Caco-2 (cell line): Measurements from ENCODE around the gene USF2. TPM values are rescaled to one million over a fixed set of nuclear protein-coding genes. Genes with fewer than 3 reads are reported as not detected.

ENCODE experiments used
- BruUV-seq: library from RNA; stranded (reverse); fragments of 400-500 nt; replicated peaks from 2 replicates; lab custom pipeline; 2021; lab: Mats Ljungman, UMichigan
- CTCF ChIA-PET: fragments of 300-600 bp; sonication (Branson Sonifier 250); formaldehyde crosslinking; loops from one replicate; lab custom pipeline; 2022; ENCODE audit warnings: antibody characterized with exemption; lab: Charles Lee
- POLR2A ChIA-PET: fragments of 300-600 bp; sonication (Branson Sonifier 250); formaldehyde crosslinking; loops from one replicate; lab custom pipeline; 2022; ENCODE audit warnings: antibody characterized with exemption; lab: Charles Lee
- DNase-seq, 2 experiments: peaks; one replicate each; pipeline versions ENCODE4 v3.0.0 to v3.0.0-alpha.2; 2020 to 2022
- H3K27me3 ChIP-seq: replicated peaks from 2 replicates; pipeline ENCODE4 v1.6.0; 2011; ENCODE audit warnings: low read length; ENCODE audit not compliant: control insufficient read depth, insufficient read depth
- H3K36me3 ChIP-seq: 2 replicates; pipeline ENCODE4 v1.5.1; 2011; ENCODE audit warnings: low read length; ENCODE audit not compliant: control insufficient read depth, insufficient read depth
- H3K4me1 ChIP-seq: fragments of 250-450 bp; sonication (Bioruptor Pico); 2 replicates; pipeline ENCODE4 v1.5.1; 2020; ENCODE audit warnings: mild to moderate bottlenecking
- H3K4me3 ChIP-seq: 2 replicates; pipeline ENCODE4 v1.5.1; 2011; ENCODE audit warnings: low read depth, mild to moderate bottlenecking, control low read depth, low read length
- H3K9me3 ChIP-seq: fragments of 250-450 bp; sonication (Bioruptor Pico); 2 replicates; pipeline ENCODE4 v1.5.1; 2020; ENCODE audit warnings: mild to moderate bottlenecking, moderate library complexity
- H3K27ac Mint-ChIP-seq: one replicate; pipeline ENCODE4 v1.8.0; 2022; ENCODE audit warnings: mixed read lengths; ENCODE audit not compliant: unreplicated experiment
- H3K27me3 Mint-ChIP-seq: one replicate; pipeline ENCODE4 v1.8.0; 2022; ENCODE audit warnings: mixed read lengths; ENCODE audit not compliant: insufficient read depth, unreplicated experiment
- H3K36me3 Mint-ChIP-seq: one replicate; pipeline ENCODE4 v1.8.0; 2022; ENCODE audit warnings: mild to moderate bottlenecking, mixed read lengths; ENCODE audit not compliant: insufficient read depth, unreplicated experiment
- H3K4me1 Mint-ChIP-seq: one replicate; pipeline ENCODE4 v1.8.0; 2022; ENCODE audit warnings: low read depth, mixed read lengths; ENCODE audit not compliant: unreplicated experiment
- H3K4me3 Mint-ChIP-seq: one replicate; pipeline ENCODE4 v1.8.0; 2022; ENCODE audit warnings: mild to moderate bottlenecking, moderate library complexity, mixed read lengths; ENCODE audit not compliant: unreplicated experiment
- H3K9me3 Mint-ChIP-seq: one replicate; pipeline ENCODE4 v1.8.0; 2022; ENCODE audit warnings: mixed read lengths; ENCODE audit not compliant: unreplicated experiment
- CTCF ChIP-seq, 2 experiments: fragments of 200-600 bp in 1 of 2; IDR thresholded peaks; 1 replicate in 1 of 2; 2 replicates in 1 of 2; pipeline versions ENCODE4 v1.5.1 to v1.8.0; 2011 to 2022; ENCODE audit warnings: antibody characterized with exemption in 1 of 2, control low read depth in 1 of 2, inconsistent platforms in 1 of 2, low read depth in 1 of 2, low read length in 1 of 2, mild to moderate bottlenecking in 1 of 2, moderate library complexity in 1 of 2; ENCODE audit not compliant: insufficient read depth in 1 of 2, severe bottlenecking in 1 of 2, unreplicated experiment in 1 of 2
- intact Hi-C: fragments of 100-400 bp; cut with micrococcal nuclease; formaldehyde crosslinking; loops from one replicate; pipeline ENCODE4 v1.10.0; 2022; ENCODE audit not compliant: unreplicated experiment
- total RNA-seq: library from RNA; stranded (reverse); gene quantifications from 2 replicates; pipeline ENCODE4 v1.2.3, GENCODE V29; 2022

The USF2 gene
- total RNA-seq, 1 experiment from 2014 or later: 105 TPM

GRCh38 chr19:35328851-35329285 lies 60.1 kb downstream of the USF2 start, which contains the start of gene CD22:
TSS of gene CD22 (plus strand) at chr19:35329187. CDS start at chr19:35332041, 2,854 bp downstream.
- Mint-ChIP-seq H3K27me3 (peaks cover 9% of the 10 kb centered on the region), H3K4me3 (no peak within 1 kb of the TSS), H3K27ac (no peak within 1 kb of the TSS), H3K9me3 (no peaks in the 10 kb centered on the region), H3K4me1 (peaks cover 6% of the 10 kb centered on the region), H3K36me3 (no peaks in the 10 kb centered on the region)
- POLR2A ChIA-PET: no interaction called here
- H3K4me1 ChIP-seq: no peaks in the 10 kb centered on the region
- no TSS peak for BruUV-seq
- H3K9me3 ChIP-seq: no peaks in the 10 kb centered on the region
- no peaks in the 10 kb centered on the region for H3K36me3 ChIP-seq
- intact Hi-C loops: no loop called here
- H3K4me3 ChIP-seq: no peak within 1 kb of the TSS
- no peaks in the 10 kb centered on the region; the same call in 1 of the 2 replicates for H3K27me3 ChIP-seq
- CTCF ChIA-PET: no interaction called here
- DNase-seq: no peak
- no peak for TF ChIP-seq CTCF (IDR thresholded peaks at IDR 0.05; ENCODE audit: insufficient read depth in 1 of 2, low read depth in 1 of 2, low read length in 1 of 2, severe bottlenecking in 1 of 2, unreplicated experiment in 1 of 2)

- intact Hi-C loops: no loop called here
Measured at GRCh38 chr19:35329323-35329722, 60.6 kb downstream of the USF2 start.

More at GRCh38 chr19:35329323-35329722, 60.6 kb downstream of the USF2 start:
- no peak for DNase-seq
- Histone ChIP-seq H3K9me3 (no peaks in the 10 kb centered on the region), H3K4me3 (no peak overlapping the region), H3K36me3 (no peaks in the 10 kb centered on the region), H3K27me3 (no peaks in the 10 kb centered on the region; the same call in 1 of the 2 replicates), H3K4me1 (no peaks in the 10 kb centered on the region)
- no peaks in the 10 kb centered on the region for H3K9me3 Mint-ChIP-seq
- no TSS peak for BruUV-seq
- TF ChIP-seq CTCF (IDR thresholded peaks at IDR 0.05; ENCODE audit: insufficient read depth in 1 of 2, low read depth in 1 of 2, low read length in 1 of 2, severe bottlenecking in 1 of 2, unreplicated experiment in 1 of 2): no peak
- peaks cover 2% of the 10 kb centered on the region for H3K4me1 Mint-ChIP-seq
- no peaks in the 10 kb centered on the region for H3K36me3 Mint-ChIP-seq
- ChIA-PET POLR2A (no interaction called here), CTCF (no interaction called here)
- H3K27me3 Mint-ChIP-seq: peaks cover 9% of the 10 kb centered on the region
- H3K4me3 Mint-ChIP-seq: no peak overlapping the region
- no peak overlapping the region for H3K27ac Mint-ChIP-seq

Other genes with a start within 250 kb of the USF2 start
- 1.7 and 1.9 TPM in 2 replicates for gene SCN1B, start 238.5 kb upstream of the USF2 start, total RNA-seq
- gene HPN, start 227.2 kb upstream of the USF2 start, total RNA-seq: 20.8 and 21.1 TPM in 2 replicates
- gene FXYD3, start 153.1 kb upstream of the USF2 start, total RNA-seq: 26.8 and 36.7 TPM in 2 replicates
- 0.37 and 0.43 TPM in 2 replicates for gene LGI4, start 133.9 kb upstream of the USF2 start, total RNA-seq
- not detected in 2 replicates for gene FXYD1, start 130.1 kb upstream of the USF2 start, total RNA-seq
- gene FXYD7, start 125.7 kb upstream of the USF2 start, total RNA-seq: not detected in 2 replicates
- 20.2 and 20.4 TPM in 2 replicates for gene FXYD5, start 114.2 kb upstream of the USF2 start, total RNA-seq
- not detected in 2 replicates for gene FAM187B, start 40.2 kb upstream of the USF2 start, total RNA-seq
- gene LSR, start 20.0 kb upstream of the USF2 start, total RNA-seq: 172 and 197 TPM in 2 replicates
- not detected in 2 replicates for gene HAMP, start 13.6 kb downstream of the USF2 start, total RNA-seq
- 0.41 TPM in 1 of 2 replicates, not detected in the other for gene MAG, start 23.2 kb downstream of the USF2 start, total RNA-seq
- not detected in 2 replicates for gene CD22, start 60.2 kb downstream of the USF2 start, total RNA-seq
- not detected in 2 replicates for gene FFAR1, start 78.9 kb downstream of the USF2 start, total RNA-seq
- not detected in 2 replicates for gene FFAR3, start 89.5 kb downstream of the USF2 start, total RNA-seq
- not detected in 2 replicates for gene GPR42, start 102.1 kb downstream of the USF2 start, total RNA-seq
- gene FFAR2, start 179.3 kb downstream of the USF2 start, total RNA-seq: not detected in 2 replicates
- gene KRTDAP, start 221.5 kb downstream of the USF2 start, total RNA-seq: not detected in 2 replicates
- 341 and 354 TPM in 2 replicates for gene DMKN, start 244.7 kb downstream of the USF2 start, total RNA-seq